VCaP (cell line): ENCODE measurements around the gene DAGLB.

Source experiments
- H3K27ac ChIP-seq: fragments of 450-650 bp; 2 replicates; pipeline ENCODE4 v1.5.1; 2017
- CTCF ChIP-seq: fragments of 450-650 bp; conservative IDR thresholded peaks from 2 replicates; pipeline ENCODE4 v1.5.1; 2017; ENCODE audit warnings: mild to moderate bottlenecking, moderate library complexity

DAGLB gene

GRCh38 chr7:6394114-6394513 lies 53.6 kb downstream of the DAGLB start:
- peak overlapping the region; percentile 53 for H3K27ac ChIP-seq

GRCh38 chr7:6393667-6394056 lies 54.1 kb downstream of the DAGLB start:
- peak overlapping the region; percentile 53 for H3K27ac ChIP-seq
- no peak for TF ChIP-seq CTCF

More at GRCh38 chr7:6394114-6394513, 53.6 kb downstream of the DAGLB start:
- TF ChIP-seq CTCF = no peak

- H3K27ac ChIP-seq = peak overlapping the region; percentile 53
- no peak for TF ChIP-seq CTCF
Measured at GRCh38 chr7:6392712-6393666, 54.8 kb downstream of the DAGLB start.

- no peak overlapping the region for H3K27ac ChIP-seq
- no peak for TF ChIP-seq CTCF
Measured at GRCh38 chr7:6389728-6390127, 58.0 kb downstream of the DAGLB start.

GRCh38 chr7:6387734-6388294 lies 59.9 kb downstream of the DAGLB start:
- H3K27ac ChIP-seq = no peak overlapping the region
- no peak for TF ChIP-seq CTCF

GRCh38 chr7:6386779-6387178 lies 61.0 kb downstream of the DAGLB start:
- no peak overlapping the region for H3K27ac ChIP-seq
- TF ChIP-seq CTCF = no peak

GRCh38 chr7:6385909-6386560 lies 61.7 kb downstream of the DAGLB start:
- no peak for TF ChIP-seq CTCF
- no peak overlapping the region for H3K27ac ChIP-seq
